ENCODE results near the gene SLC35G4. TPM values are rescaled to one million over a fixed set of nuclear protein-coding genes. Genes with fewer than 3 reads are reported as not detected.

The SLC35G4 gene
- total RNA-seq, 1 donor from 2014 or later: not detected

- Mint-ChIP-seq H3K4me3 (ENCODE audit: unreplicated experiment) (no peak overlapping the region), H3K36me3 (ENCODE audit: unreplicated experiment) (no peaks in the 10 kb centered on the region), H3K4me1 (ENCODE audit: low read depth, unreplicated experiment) (no peaks in the 10 kb centered on the region), H3K27me3 (ENCODE audit: unreplicated experiment) (peaks cover 1% of the 10 kb centered on the region), H3K9me3 (ENCODE audit: unreplicated experiment) (no peaks in the 10 kb centered on the region), H3K27ac (ENCODE audit: unreplicated experiment) (no peak overlapping the region)
- no peak for DNase-seq
- TF ChIP-seq CTCF (IDR thresholded peaks at IDR 0.05; ENCODE audit: partially characterized antibody, unreplicated experiment): no peak
Observed at GRCh38 chr18:11586896-11587295, 22.5 kb upstream of the SLC35G4 start.

- no peak for TF ChIP-seq CTCF (IDR thresholded peaks at IDR 0.05; ENCODE audit: partially characterized antibody, unreplicated experiment)
- H3K9me3 Mint-ChIP-seq (ENCODE audit: unreplicated experiment): no peaks in the 10 kb centered on the region
- no peak for DNase-seq
- H3K4me1 Mint-ChIP-seq (ENCODE audit: low read depth, unreplicated experiment): no peaks in the 10 kb centered on the region
- H3K27me3 Mint-ChIP-seq (ENCODE audit: unreplicated experiment): peaks cover 1% of the 10 kb centered on the region
- H3K4me3 Mint-ChIP-seq (ENCODE audit: unreplicated experiment): no peak overlapping the region
- no peak overlapping the region for H3K27ac Mint-ChIP-seq (ENCODE audit: unreplicated experiment)
- no peaks in the 10 kb centered on the region for H3K36me3 Mint-ChIP-seq (ENCODE audit: unreplicated experiment)
Observed at GRCh38 chr18:11587432-11587831, 22.0 kb upstream of the SLC35G4 start.

GRCh38 chr18:11587846-11588245 is 21.6 kb upstream of the SLC35G4 start:
- Mint-ChIP-seq H3K36me3 (ENCODE audit: unreplicated experiment) (no peaks in the 10 kb centered on the region), H3K9me3 (ENCODE audit: unreplicated experiment) (no peaks in the 10 kb centered on the region), H3K27me3 (ENCODE audit: unreplicated experiment) (peaks cover 1% of the 10 kb centered on the region), H3K4me1 (ENCODE audit: low read depth, unreplicated experiment) (no peaks in the 10 kb centered on the region), H3K4me3 (ENCODE audit: unreplicated experiment) (no peak overlapping the region), H3K27ac (ENCODE audit: unreplicated experiment) (no peak overlapping the region)
- TF ChIP-seq CTCF (IDR thresholded peaks at IDR 0.05; ENCODE audit: partially characterized antibody, unreplicated experiment): no peak
- DNase-seq: no peak

- H3K4me3 Mint-ChIP-seq (ENCODE audit: unreplicated experiment): no peak overlapping the region
- peaks cover 1% of the 10 kb centered on the region for H3K27me3 Mint-ChIP-seq (ENCODE audit: unreplicated experiment)
- TF ChIP-seq CTCF (IDR thresholded peaks at IDR 0.05; ENCODE audit: partially characterized antibody, unreplicated experiment): no peak
- peaks cover 5% of the 10 kb centered on the region for H3K36me3 Mint-ChIP-seq (ENCODE audit: unreplicated experiment)
- no peaks in the 10 kb centered on the region for H3K4me1 Mint-ChIP-seq (ENCODE audit: low read depth, unreplicated experiment)
- no peak overlapping the region for H3K27ac Mint-ChIP-seq (ENCODE audit: unreplicated experiment)
- peaks cover 1% of the 10 kb centered on the region for H3K9me3 Mint-ChIP-seq (ENCODE audit: unreplicated experiment)
- DNase-seq: no peak
Observed at GRCh38 chr18:11591957-11592356, 17.4 kb upstream of the SLC35G4 start.

GRCh38 chr18:11600321-11600720 is 9.1 kb upstream of the SLC35G4 start:
- Mint-ChIP-seq H3K4me3 (ENCODE audit: unreplicated experiment) (no peak overlapping the region), H3K36me3 (ENCODE audit: unreplicated experiment) (peaks cover 5% of the 10 kb centered on the region)
- no peak for TF ChIP-seq CTCF (IDR thresholded peaks at IDR 0.05; ENCODE audit: partially characterized antibody, unreplicated experiment)

More at GRCh38 chr18:11600321-11600720, 9.1 kb upstream of the SLC35G4 start:
- Mint-ChIP-seq H3K27me3 (ENCODE audit: unreplicated experiment) (no peaks in the 10 kb centered on the region), H3K27ac (ENCODE audit: unreplicated experiment) (no peak overlapping the region), H3K9me3 (ENCODE audit: unreplicated experiment) (peaks cover 1% of the 10 kb centered on the region), H3K4me1 (ENCODE audit: low read depth, unreplicated experiment) (no peaks in the 10 kb centered on the region)
- DNase-seq: no peak

All from glutamatergic neuron (in vitro differentiated cells).